NT2/D1 (cell line): ENCODE results near the gene MAP4K2.

Experiments
- DNase-seq: peaks from one replicate; pipeline ENCODE4 v3.0.0-alpha.2; 2011; ENCODE audit warnings: low read depth, low spot score
- H3K27me3 ChIP-seq: 2 replicates; pipeline ENCODE4 v1.6.0; 2011; ENCODE audit warnings: mild to moderate bottlenecking; ENCODE audit not compliant: insufficient read length, insufficient read depth
- H3K36me3 ChIP-seq: 2 replicates; pipeline ENCODE4 v1.6.1; 2011; ENCODE audit warnings: mild to moderate bottlenecking, low read length, mixed read lengths; ENCODE audit not compliant: insufficient read depth, insufficient read length
- H3K4me1 ChIP-seq: 2 replicates; pipeline ENCODE4 v1.5.1; 2011; ENCODE audit not compliant: insufficient read depth, insufficient read length
- H3K4me3 ChIP-seq: 2 replicates; pipeline ENCODE4 v1.5.1; 2011; ENCODE audit warnings: low read depth; ENCODE audit not compliant: insufficient read length
- H3K9ac ChIP-seq: 2 replicates; pipeline ENCODE4 v1.6.0; 2011; ENCODE audit warnings: low read depth; ENCODE audit not compliant: insufficient read length
- H3K9me3 ChIP-seq: 2 replicates; pipeline ENCODE4 v1.5.1; 2011; ENCODE audit warnings: mild to moderate bottlenecking, low read length; ENCODE audit not compliant: insufficient read depth
- SUZ12 ChIP-seq: IDR thresholded peaks from 2 replicates; pipeline ENCODE4 v1.6.1; 2011; ENCODE audit not compliant: insufficient read length, insufficient read depth; ENCODE audit errors: extremely low read depth
- YY1 ChIP-seq: IDR thresholded peaks from 2 replicates; pipeline ENCODE4 v1.6.1; 2011; ENCODE audit not compliant: insufficient read length, insufficient read depth
- ZNF274 ChIP-seq: IDR thresholded peaks from 2 replicates; pipeline ENCODE4 v1.6.1; 2011; ENCODE audit warnings: mild to moderate bottlenecking, low read depth, low read length

The MAP4K2 gene

GRCh38 chr11:64799623-64800302, 3.3 kb downstream of the MAP4K2 start:
- TF ChIP-seq SUZ12 (no peak), ZNF274 (no peak), YY1 (no peak)
- no peak overlapping the region for H3K4me3 ChIP-seq
- H3K9me3 ChIP-seq: no peaks in the 10 kb centered on the region
- H3K36me3 ChIP-seq: peaks cover 43% of the 10 kb centered on the region
- no peaks in the 10 kb centered on the region for H3K27me3 ChIP-seq
- peaks cover 26% of the 10 kb centered on the region for H3K4me1 ChIP-seq
- no peak for DNase-seq
- no peak overlapping the region for H3K9ac ChIP-seq

GRCh38 chr11:64799256-64799622, 3.8 kb downstream of the MAP4K2 start:
- H3K9me3 ChIP-seq: no peaks in the 10 kb centered on the region
- no peak overlapping the region for H3K4me3 ChIP-seq
- no peak for DNase-seq
- no peaks in the 10 kb centered on the region for H3K27me3 ChIP-seq
- no peak overlapping the region for H3K9ac ChIP-seq
- peaks cover 21% of the 10 kb centered on the region for H3K4me1 ChIP-seq
- TF ChIP-seq ZNF274: no peak
- peaks cover 38% of the 10 kb centered on the region for H3K36me3 ChIP-seq

- Histone ChIP-seq H3K4me3 (no peak overlapping the region), H3K9me3 (no peaks in the 10 kb centered on the region), H3K36me3 (peaks cover 34% of the 10 kb centered on the region), H3K9ac (no peak overlapping the region), H3K27me3 (no peaks in the 10 kb centered on the region), H3K4me1 (peaks cover 9% of the 10 kb centered on the region)
- DNase-seq: no peak
- TF ChIP-seq SUZ12: no peak
- TF ChIP-seq YY1: no peak
Measured at GRCh38 chr11:64796757-64797541, 6.1 kb downstream of the MAP4K2 start.

- no peak overlapping the region for H3K9ac ChIP-seq
- H3K9me3 ChIP-seq: no peaks in the 10 kb centered on the region
- peaks cover 7% of the 10 kb centered on the region for H3K4me1 ChIP-seq
- no peak overlapping the region for H3K4me3 ChIP-seq
- no peak for DNase-seq
- no peak for TF ChIP-seq SUZ12
- H3K27me3 ChIP-seq: no peaks in the 10 kb centered on the region
- peaks cover 34% of the 10 kb centered on the region for H3K36me3 ChIP-seq
Measured at GRCh38 chr11:64796047-64796756, 6.8 kb downstream of the MAP4K2 start.

GRCh38 chr11:64794526-64794925, 8.5 kb downstream of the MAP4K2 start:
- Histone ChIP-seq H3K9ac (no peak overlapping the region), H3K4me1 (peaks cover 7% of the 10 kb centered on the region), H3K9me3 (no peaks in the 10 kb centered on the region), H3K36me3 (peaks cover 38% of the 10 kb centered on the region), H3K27me3 (no peaks in the 10 kb centered on the region), H3K4me3 (no peak overlapping the region)
- TF ChIP-seq YY1 (no peak), SUZ12 (no peak), ZNF274 (no peak)
- DNase-seq: no peak

- H3K36me3 ChIP-seq: peaks cover 37% of the 10 kb centered on the region
- H3K9ac ChIP-seq: no peak overlapping the region
- peaks cover 5% of the 10 kb centered on the region for H3K4me1 ChIP-seq
- no peaks in the 10 kb centered on the region for H3K9me3 ChIP-seq
- H3K4me3 ChIP-seq: no peak overlapping the region
- DNase-seq: no peak
- TF ChIP-seq ZNF274 (no peak), YY1 (no peak), SUZ12 (no peak)
- H3K27me3 ChIP-seq: no peaks in the 10 kb centered on the region
Measured at GRCh38 chr11:64793271-64794160, 9.5 kb downstream of the MAP4K2 start.
